22Rv1 (cell line): ENCODE measurements around the gene SPATA4.

Source experiments
- ZFX ChIP-seq: fragments of 450-650 bp; IDR thresholded peaks from 2 replicates; pipeline ENCODE4 v1.6.1; 2017; ENCODE audit warnings: antibody characterized with exemption, borderline replicate concordance
- TF ChIP-seq, protein P1 (sequence below): fragments of 450-650 bp; IDR thresholded peaks from 2 replicates; pipeline ENCODE4 v1.5.1; 2017; ENCODE audit warnings: mild to moderate bottlenecking

DNA sequence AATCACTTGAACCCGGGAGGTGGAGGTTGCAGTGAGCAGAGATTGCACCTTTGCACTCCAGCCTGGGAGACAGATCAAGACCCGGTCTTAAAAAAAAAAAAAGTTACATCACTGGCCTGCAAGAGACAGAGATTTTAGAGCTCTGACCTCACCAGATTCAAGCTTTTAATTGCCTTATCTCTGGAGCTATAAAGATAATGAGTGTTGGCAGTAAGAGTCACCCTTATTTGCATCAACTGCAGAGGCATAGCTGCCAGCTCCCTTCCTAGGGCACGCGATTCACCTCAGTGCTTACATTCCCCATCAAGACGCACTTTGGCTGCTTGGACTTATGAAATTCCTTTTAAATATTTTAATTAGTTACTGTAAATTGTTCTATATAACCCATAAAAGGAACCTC, 12.5 kb upstream of the SPATA4 start:
- TF ChIP-seq, protein P1, sequence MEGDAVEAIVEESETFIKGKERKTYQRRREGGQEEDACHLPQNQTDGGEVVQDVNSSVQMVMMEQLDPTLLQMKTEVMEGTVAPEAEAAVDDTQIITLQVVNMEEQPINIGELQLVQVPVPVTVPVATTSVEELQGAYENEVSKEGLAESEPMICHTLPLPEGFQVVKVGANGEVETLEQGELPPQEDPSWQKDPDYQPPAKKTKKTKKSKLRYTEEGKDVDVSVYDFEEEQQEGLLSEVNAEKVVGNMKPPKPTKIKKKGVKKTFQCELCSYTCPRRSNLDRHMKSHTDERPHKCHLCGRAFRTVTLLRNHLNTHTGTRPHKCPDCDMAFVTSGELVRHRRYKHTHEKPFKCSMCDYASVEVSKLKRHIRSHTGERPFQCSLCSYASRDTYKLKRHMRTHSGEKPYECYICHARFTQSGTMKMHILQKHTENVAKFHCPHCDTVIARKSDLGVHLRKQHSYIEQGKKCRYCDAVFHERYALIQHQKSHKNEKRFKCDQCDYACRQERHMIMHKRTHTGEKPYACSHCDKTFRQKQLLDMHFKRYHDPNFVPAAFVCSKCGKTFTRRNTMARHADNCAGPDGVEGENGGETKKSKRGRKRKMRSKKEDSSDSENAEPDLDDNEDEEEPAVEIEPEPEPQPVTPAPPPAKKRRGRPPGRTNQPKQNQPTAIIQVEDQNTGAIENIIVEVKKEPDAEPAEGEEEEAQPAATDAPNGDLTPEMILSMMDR = no peak
- no peak for TF ChIP-seq ZFX
